Progenitor cell of endocrine pancreas (in vitro differentiated cells): Measurements from ENCODE around the gene KBTBD4. TPM values are rescaled to one million over a fixed set of nuclear protein-coding genes. Genes with fewer than 3 reads are reported as not detected.
"Not testable (repeated sequence)": the region's sequence is repeated elsewhere in the genome, so short reads cannot be mapped to it uniquely, and the experiment has no call there.

Source experiments
- DNase-seq: peaks from one replicate; pipeline ENCODE4 v3.0.0; 2021; ENCODE audit warnings: low spot score; ENCODE audit not compliant: unreplicated experiment
- H3K27ac Mint-ChIP-seq: 2 replicates; pipeline ENCODE4 v1.8.0; 2021; ENCODE audit warnings: mild to moderate bottlenecking, moderate library complexity, mixed read lengths
- H3K27me3 Mint-ChIP-seq: 2 replicates; pipeline ENCODE4 v1.8.0; 2021; ENCODE audit warnings: mixed read lengths
- H3K36me3 Mint-ChIP-seq: 2 replicates; pipeline ENCODE4 v1.8.0; 2022; ENCODE audit warnings: mixed read lengths; ENCODE audit not compliant: insufficient read depth
- H3K4me1 Mint-ChIP-seq: 2 replicates; pipeline ENCODE4 v1.8.0; 2021; ENCODE audit warnings: low read depth, mixed read lengths
- H3K4me3 Mint-ChIP-seq: 2 replicates; pipeline ENCODE4 v1.8.0; 2021; ENCODE audit warnings: low read depth, mild to moderate bottlenecking, moderate library complexity, mixed read lengths
- H3K9me3 Mint-ChIP-seq: 2 replicates; pipeline ENCODE4 v1.8.0; 2021; ENCODE audit warnings: low read depth, mixed read lengths
- CTCF ChIP-seq: fragments of 200-600 bp; sonication (generic); IDR thresholded peaks from one replicate; pipeline ENCODE4 v1.5.0; 2021; ENCODE audit warnings: antibody characterized with exemption, mild to moderate bottlenecking; ENCODE audit not compliant: unreplicated experiment
- total RNA-seq: library from RNA; stranded (reverse); gene quantifications from 2 replicates; pipeline ENCODE4 v1.2.1, GENCODE V29; 2021

The KBTBD4 gene
- total RNA-seq, 1 donor from 2014 or later = 18.1 TPM

- Mint-ChIP-seq H3K27ac (peak overlapping the region; percentile 79), H3K27me3 (no peaks in the 10 kb centered on the region), H3K4me3 (no peak overlapping the region), H3K9me3 (no peaks in the 10 kb centered on the region), H3K4me1 (peaks cover 11% of the 10 kb centered on the region), H3K36me3 (peaks cover 4% of the 10 kb centered on the region)
- TF ChIP-seq CTCF = no peak
- DNase-seq = no peak
Observed at GRCh38 chr11:47532597-47533213, 46.1 kb downstream of the KBTBD4 start.

GRCh38 chr11:47531666-47532065 is 47.1 kb downstream of the KBTBD4 start:
- Mint-ChIP-seq H3K4me1 (peaks cover 11% of the 10 kb centered on the region), H3K27ac (peak overlapping the region; percentile 54), H3K27me3 (no peaks in the 10 kb centered on the region), H3K4me3 (no peak overlapping the region), H3K36me3 (peaks cover 4% of the 10 kb centered on the region), H3K9me3 (no peaks in the 10 kb centered on the region)
- DNase-seq = no peak
- no peak for TF ChIP-seq CTCF

- not testable (repeated sequence) for DNase-seq, H3K27me3 Mint-ChIP-seq, H3K9me3 Mint-ChIP-seq, H3K36me3 Mint-ChIP-seq, H3K4me3 Mint-ChIP-seq
- peak overlapping the region; percentile 56 for H3K27ac Mint-ChIP-seq
- peaks cover 11% of the 10 kb centered on the region for H3K4me1 Mint-ChIP-seq
Observed at GRCh38 chr11:47530721-47531120, 48.0 kb downstream of the KBTBD4 start.

GRCh38 chr11:47529951-47530350 is 48.8 kb downstream of the KBTBD4 start:
- H3K27me3 Mint-ChIP-seq = no peaks in the 10 kb centered on the region
- H3K4me1 Mint-ChIP-seq = peaks cover 13% of the 10 kb centered on the region
- no peak for DNase-seq
- no peaks in the 10 kb centered on the region for H3K9me3 Mint-ChIP-seq
- no peak for TF ChIP-seq CTCF
- no peak overlapping the region for H3K27ac Mint-ChIP-seq
- no peak overlapping the region for H3K4me3 Mint-ChIP-seq
- peaks cover 3% of the 10 kb centered on the region for H3K36me3 Mint-ChIP-seq

GRCh38 chr11:47527186-47527585 is 51.6 kb downstream of the KBTBD4 start:
- H3K4me3 Mint-ChIP-seq = no peak overlapping the region
- no peaks in the 10 kb centered on the region for H3K27me3 Mint-ChIP-seq
- H3K27ac Mint-ChIP-seq = peak overlapping the region; percentile 59
- H3K4me1 Mint-ChIP-seq = peaks cover 20% of the 10 kb centered on the region
- H3K9me3 Mint-ChIP-seq = no peaks in the 10 kb centered on the region
- no peak for TF ChIP-seq CTCF
- H3K36me3 Mint-ChIP-seq = peaks cover 3% of the 10 kb centered on the region
- no peak for DNase-seq

GRCh38 chr11:47526032-47526431 is 52.7 kb downstream of the KBTBD4 start:
- H3K36me3 Mint-ChIP-seq, DNase-seq, H3K27me3 Mint-ChIP-seq, H3K9me3 Mint-ChIP-seq, H3K4me3 Mint-ChIP-seq: not testable (repeated sequence)
- H3K4me1 Mint-ChIP-seq = peaks cover 20% of the 10 kb centered on the region
- peak overlapping the region; percentile 87 for H3K27ac Mint-ChIP-seq
